Measurements from ENCODE around the gene RALGPS1.

RALGPS1 gene, protein sequence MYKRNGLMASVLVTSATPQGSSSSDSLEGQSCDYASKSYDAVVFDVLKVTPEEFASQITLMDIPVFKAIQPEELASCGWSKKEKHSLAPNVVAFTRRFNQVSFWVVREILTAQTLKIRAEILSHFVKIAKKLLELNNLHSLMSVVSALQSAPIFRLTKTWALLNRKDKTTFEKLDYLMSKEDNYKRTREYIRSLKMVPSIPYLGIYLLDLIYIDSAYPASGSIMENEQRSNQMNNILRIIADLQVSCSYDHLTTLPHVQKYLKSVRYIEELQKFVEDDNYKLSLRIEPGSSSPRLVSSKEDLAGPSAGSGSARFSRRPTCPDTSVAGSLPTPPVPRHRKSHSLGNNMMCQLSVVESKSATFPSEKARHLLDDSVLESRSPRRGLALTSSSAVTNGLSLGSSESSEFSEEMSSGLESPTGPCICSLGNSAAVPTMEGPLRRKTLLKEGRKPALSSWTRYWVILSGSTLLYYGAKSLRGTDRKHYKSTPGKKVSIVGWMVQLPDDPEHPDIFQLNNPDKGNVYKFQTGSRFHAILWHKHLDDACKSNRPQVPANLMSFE

DNA sequence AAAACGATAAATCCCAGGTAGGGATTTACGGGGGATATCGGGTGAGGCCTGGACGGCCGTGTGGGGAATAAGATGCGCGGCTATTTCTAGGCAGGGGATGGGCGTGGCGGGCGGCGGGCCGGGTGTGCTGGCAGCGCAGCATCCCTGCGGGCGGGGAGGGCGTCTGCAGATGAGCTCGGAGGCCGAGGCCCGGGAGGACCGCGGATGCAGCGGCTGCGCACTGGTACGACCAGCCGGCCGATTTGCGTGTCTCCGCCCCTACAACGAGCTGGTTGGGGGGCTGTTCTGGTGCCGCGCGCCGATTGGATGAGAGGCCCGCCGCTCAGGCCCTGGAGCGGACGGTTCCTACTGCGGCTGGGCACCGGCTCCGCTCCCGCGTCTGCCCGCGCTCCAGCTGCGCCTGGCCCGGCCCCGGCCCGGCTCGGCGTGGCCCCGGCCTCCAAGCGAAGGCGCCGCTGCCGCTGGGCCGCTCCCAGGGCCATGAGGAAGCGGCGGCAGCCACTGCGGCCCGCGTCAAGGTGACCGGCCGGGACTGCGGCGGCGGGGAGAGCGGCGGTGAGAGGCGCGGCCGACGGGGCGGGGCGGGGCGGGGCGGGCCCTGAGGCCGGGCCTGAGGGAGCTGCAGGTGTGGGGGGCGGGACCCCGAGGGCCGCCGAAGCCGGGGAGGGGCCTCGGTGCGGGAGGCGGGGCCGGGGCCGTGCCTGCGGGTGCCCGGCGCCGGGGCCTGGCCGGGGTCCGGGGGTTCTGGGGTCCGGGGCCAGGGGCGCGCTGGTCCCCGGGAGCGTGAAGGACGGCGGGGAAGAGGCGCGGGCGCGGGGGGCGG, at the start of gene RALGPS1:
TSS of gene RALGPS1 (plus strand) at position 325 of the 823 bp plus-strand sequence. CDS start 47,508 bp downstream, outside the sequence.
- peak; percentile 75 for DNase-seq (ENCODE audit: low read depth, low spot score)

- DNase-seq (ENCODE audit: low read depth, low spot score) = no peak
These were observed 45.2 kb upstream of the RALGPS1 start for GRCh38 chr9:126869368-126869767.

GRCh38 chr9:126872516-126872915, 42.1 kb upstream of the RALGPS1 start:
- DNase-seq (ENCODE audit: low read depth, low spot score) = no peak

DNA sequence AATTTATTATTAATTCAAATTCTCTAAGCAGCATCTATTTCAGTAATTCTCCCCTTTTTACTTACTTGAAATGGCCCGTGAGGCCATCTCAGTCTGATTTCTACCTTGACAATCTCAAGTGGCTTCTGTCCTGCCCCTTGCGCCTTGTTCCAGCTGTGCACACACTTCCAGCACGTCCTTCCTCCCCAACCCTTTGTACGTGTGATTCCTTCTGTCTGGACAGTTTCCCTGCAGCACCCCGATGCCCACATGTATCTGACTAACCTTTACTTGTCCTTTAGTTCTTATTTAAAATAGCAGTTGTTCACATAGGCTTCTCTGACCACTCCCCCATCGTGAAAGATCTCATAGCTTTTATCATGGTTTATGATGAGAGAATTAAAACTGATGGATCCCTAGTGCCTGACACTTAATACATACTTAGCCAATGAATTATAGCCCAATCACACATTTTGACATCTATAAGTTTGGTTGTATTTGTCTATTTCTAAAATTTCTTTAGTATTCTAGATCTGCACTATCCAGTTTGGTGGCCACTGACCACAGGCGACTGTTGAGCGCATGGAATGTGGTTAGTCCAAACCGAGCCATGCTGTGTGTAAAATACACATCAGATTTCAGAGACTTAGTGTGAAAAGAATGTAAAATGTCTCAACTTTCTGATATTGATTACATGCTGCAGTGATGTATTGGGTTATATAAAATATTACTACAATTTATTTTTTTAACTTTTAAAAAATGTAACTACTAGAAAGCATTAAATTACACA, 39.9 kb upstream of the RALGPS1 start:
- no peak for DNase-seq (ENCODE audit: low read depth, low spot score)

DNA sequence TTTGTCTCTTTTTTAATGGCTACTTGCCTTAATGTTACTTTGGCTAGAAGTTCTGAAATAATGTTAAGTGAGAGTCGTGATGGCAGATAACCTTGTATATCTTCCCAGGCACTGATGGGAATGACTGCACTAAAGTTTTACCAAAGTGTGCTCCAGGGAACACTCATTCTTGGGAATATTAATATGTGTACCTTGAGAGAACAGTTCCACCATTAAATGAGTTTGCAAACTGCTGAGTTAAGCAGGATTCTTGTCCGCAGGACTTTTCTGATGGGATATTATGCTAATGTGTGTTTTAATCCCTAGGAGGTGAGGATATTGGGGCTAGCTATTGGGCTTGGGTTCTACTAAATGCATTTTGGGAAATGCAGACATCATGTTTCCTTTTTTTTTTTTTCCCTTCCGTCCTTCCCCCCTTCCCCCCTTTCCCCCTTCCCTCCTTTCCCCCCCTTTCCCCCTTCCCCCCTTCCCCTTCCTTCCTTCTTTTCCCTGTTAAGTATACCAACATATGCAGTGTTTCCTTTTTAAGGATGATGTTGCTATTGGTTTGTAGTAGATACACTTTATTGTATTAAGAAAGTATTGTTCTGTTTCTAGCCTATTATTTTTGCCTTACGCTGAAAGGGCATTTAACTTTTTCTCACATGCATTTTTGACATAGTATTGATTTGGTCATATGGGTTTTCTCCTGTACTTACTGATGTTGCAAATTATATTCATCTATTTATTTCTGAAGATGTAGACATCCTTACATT, 38.6 kb upstream of the RALGPS1 start:
- DNase-seq (ENCODE audit: low read depth, low spot score) = no peak

- DNase-seq (ENCODE audit: low read depth, low spot score) = no peak
These were observed 38.1 kb upstream of the RALGPS1 start for GRCh38 chr9:126876531-126876930.

GRCh38 chr9:126877418-126877817, 37.2 kb upstream of the RALGPS1 start:
- DNase-seq (ENCODE audit: low read depth, low spot score) = no peak

GRCh38 chr9:126879288-126879687, 35.3 kb upstream of the RALGPS1 start:
- no peak for DNase-seq (ENCODE audit: low read depth, low spot score)

DNA sequence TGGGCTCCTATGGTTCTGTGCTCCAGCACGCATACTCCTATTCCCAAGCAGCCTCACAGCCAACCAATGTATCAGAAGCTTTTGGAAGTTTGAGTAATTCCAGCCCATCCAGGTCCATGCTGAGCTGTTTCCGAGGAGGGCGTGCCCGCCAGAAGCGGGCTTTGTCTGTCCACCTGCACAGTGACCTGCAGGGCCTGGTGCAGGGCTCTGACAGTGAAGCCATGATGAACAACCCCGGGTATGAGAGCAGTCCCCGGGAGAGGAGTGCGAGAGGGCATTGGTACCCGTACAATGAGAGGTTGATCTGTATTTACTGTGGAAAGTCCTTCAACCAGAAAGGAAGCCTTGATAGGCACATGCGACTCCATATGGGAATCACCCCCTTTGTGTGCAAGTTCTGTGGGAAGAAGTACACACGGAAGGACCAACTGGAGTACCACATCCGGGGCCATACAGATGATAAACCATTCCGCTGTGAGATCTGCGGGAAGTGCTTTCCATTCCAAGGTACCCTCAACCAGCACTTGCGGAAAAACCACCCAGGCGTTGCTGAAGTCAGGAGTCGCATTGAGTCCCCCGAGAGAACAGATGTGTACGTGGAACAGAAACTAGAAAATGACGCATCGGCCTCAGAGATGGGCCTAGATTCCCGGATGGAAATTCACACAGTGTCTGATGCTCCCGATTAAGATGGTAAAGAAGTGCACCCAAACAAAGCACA, 34.2 kb upstream of the RALGPS1 start:
- no peak for DNase-seq (ENCODE audit: low read depth, low spot score)

GRCh38 chr9:126880947-126881332, 33.6 kb upstream of the RALGPS1 start:
- no peak for DNase-seq (ENCODE audit: low read depth, low spot score)

DNA sequence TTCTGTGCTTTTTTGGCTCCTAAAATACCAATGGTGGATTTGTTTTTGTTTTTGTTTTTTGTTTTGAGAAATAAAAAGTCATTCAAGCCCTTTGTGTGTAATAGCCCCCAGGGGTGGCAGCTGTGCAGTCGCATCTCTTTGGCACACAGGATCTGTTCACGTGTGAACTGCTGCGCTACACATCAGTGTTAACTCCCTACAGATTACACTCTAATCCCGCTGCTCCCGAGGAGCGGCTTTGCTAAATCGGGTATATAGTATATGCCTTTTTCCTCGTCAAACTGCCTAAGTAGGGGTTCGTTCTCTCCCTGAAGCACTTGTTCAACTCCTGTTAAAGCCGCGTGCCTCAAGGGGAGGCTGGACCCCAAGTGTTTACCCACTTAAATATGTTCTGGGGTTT, 31.8 kb upstream of the RALGPS1 start:
- DNase-seq (ENCODE audit: low read depth, low spot score) = no peak

DNA sequence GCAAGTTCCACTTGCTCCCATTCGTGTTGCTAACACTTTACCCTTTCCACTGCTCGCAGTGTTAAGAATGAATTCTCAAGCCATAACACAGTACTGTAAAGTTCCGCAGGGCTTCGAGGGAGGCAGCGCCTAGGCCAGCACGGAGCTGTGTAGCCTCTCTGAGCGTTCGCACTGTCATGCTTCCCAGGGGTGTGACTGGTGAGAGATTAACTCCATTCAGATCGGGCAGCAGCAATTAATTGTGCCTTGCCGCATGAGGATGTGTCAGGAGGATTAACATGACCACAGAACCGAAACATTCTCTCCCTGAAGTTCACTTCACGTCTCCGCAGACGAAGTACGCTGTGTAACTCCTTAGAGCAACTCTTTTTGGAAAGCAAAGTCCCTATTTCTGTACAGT, 30.9 kb upstream of the RALGPS1 start:
- no peak for DNase-seq (ENCODE audit: low read depth, low spot score)

- DNase-seq (ENCODE audit: low read depth, low spot score) = no peak
These were observed 29.4 kb upstream of the RALGPS1 start for GRCh38 chr9:126885131-126885641.

DNA sequence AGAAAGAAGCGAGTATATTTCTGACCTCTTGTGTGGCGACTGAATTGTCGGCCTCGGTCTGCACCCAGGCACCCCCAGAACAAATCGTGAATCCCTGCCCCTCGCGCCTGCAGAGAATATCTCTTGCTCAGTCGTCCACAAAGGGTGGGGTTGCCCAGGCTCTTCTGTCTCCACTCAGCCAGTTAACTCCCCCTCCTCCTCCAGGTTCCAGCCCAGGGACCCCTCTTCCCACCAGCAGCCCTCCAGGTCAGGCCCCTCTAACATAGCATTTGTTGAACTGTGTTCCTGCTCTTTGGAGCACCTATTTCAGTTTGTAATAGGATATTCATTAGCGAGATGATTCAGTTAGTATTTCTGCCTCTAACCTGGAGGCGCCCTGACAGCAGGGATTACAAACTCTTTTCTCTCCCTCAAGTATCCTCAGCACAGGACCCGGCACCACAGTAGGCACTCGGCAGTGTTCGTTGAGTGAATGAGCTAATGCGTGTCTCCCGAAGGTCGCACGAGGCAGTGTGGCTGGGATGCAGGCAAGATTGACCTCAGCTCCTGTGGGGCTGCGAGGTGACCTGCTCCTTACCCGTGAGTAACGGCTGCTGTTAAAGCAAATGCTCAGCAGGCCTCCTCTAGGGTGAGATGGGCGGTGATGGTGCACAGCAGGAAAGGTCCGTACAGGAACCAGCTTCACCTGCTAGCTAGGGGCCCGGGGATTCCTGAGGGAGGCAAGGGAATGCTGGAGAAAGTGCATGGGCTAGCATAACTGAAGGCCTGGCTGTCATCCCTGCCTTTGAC, 28.4 kb upstream of the RALGPS1 start:
- no peak for DNase-seq (ENCODE audit: low read depth, low spot score)

- DNase-seq (ENCODE audit: low read depth, low spot score) = no peak
These were observed 27.7 kb upstream of the RALGPS1 start for GRCh38 chr9:126886897-126887296.

DNA sequence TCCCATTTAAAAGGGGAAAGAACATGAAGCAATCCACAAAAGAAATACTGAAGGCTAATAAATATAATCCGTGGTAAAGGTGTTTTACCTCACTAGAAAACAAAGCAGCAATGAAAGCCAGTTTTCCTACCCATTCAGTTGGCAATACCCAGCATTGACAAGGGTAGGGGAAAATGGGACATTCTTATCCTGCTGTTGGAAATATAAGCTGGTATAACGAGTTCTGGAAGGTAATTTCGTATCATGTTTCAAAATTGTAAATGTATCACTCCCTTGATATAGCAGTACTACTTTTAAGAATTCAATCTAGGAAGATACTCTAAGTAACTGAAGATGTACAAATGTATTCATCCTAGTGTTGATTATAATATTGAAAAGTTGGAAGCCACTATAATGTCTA, 22.9 kb upstream of the RALGPS1 start:
- no peak for DNase-seq (ENCODE audit: low read depth, low spot score)

DNA sequence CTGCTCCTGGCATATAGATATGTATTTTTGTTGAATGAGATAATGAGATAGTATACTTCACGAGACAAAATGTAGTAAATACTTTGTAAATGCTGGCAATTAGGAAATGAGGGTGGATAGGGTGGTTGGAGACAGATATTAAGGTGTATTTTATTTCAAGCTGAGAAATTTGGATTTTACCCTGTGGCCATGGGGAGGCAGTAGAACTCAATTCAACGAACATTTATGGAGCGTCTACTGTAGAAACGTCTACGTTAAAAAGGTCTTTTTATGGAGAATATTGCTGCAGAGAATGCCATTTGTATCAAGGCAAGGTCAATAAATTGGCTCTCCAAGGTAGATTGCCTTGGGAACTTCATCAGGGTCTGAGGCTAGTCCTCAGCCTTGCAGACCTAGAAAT, 21.5 kb upstream of the RALGPS1 start:
- no peak for DNase-seq (ENCODE audit: low read depth, low spot score)

DNA sequence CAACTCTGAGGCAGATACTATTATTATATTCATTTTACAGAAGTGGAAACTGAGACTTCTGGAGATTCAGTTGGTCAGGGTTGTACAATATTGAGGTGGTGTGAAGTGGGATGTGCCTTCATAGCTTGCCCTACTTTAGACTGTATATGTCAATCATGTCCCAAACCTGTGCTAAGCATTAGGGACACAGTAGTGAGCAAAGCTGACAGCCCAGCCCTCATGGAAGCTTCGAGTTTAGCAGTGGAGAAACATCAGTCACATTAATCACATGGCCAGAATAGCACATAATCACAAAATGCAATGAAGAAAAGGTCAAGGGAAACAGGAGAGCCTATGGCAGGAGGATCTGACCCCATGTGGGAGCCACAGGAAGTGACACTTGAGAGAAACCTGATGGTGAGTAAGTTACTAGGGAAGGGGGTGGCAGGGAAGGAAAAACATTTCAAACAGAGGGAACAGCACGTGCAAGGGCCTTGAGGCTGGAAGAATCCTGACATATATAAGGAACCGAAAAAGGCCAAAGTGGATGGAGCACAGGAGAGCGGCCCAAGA, 20.5 kb upstream of the RALGPS1 start:
- DNase-seq (ENCODE audit: low read depth, low spot score) = no peak

DNA sequence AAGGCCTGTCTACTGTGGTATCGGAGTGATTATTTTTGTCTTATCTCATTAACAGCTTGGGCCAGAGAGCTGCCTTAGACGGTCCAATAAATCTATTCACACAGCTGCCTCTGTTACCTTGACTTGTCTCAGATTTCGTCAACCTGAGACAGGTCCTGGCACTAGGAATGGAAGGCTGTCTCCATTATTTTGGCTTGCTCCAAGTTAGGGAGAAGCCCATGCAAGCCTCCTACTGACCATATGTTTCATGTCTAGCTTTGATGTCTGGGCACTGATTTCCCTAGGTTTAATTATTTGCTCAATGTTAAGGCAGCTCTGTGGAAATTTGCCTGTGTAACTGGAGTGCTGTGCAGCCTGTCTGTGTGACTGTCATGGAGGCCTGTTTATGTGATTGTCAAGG, 12.4 kb upstream of the RALGPS1 start:
- DNase-seq (ENCODE audit: low read depth, low spot score) = no peak
